Fibroblast of lung (primary cell): Measurements from ENCODE around the gene AMOTL2.

ENCODE experiments used
- CTCF ChIP-seq, 2 donors: IDR thresholded peaks in 1 of 2; conservative IDR thresholded peaks in 1 of 2; 1 replicate in 1 of 2; 2 replicates in 1 of 2; pipeline ENCODE4 v1.5.1; 2011 to 2012; ENCODE audit warnings: low read length in 2 of 2, control low read depth in 1 of 2, inconsistent platforms in 1 of 2, low read depth in 1 of 2, mild to moderate bottlenecking in 1 of 2
- EZH2 ChIP-seq: IDR thresholded peaks from 2 replicates; pipeline ENCODE4 v1.5.1; 2012; ENCODE audit warnings: low read length, control low read depth, mild to moderate bottlenecking; ENCODE audit errors: missing control alignments

- TF ChIP-seq CTCF (conservative IDR thresholded peaks at IDR 0.05 in 1 of 2, IDR thresholded peaks at IDR 0.05 in 1 of 2; ENCODE audit: low read depth in 1 of 2, low read length in 2 of 2) (no peak), EZH2 (no peak)
Measured at GRCh38 chr3:134325061-134325705, 49.1 kb downstream of the AMOTL2 start.
